ENCODE measurements around the gene PAK6. TPM values are rescaled to one million over a fixed set of nuclear protein-coding genes. Genes with fewer than 3 reads are reported as not detected.

Gene PAK6
- polyA plus RNA-seq, 1 donor (not counting 4 experiments of a cell fraction or from before 2014, with no cell fraction given), result 11.5 TPM

DNA sequence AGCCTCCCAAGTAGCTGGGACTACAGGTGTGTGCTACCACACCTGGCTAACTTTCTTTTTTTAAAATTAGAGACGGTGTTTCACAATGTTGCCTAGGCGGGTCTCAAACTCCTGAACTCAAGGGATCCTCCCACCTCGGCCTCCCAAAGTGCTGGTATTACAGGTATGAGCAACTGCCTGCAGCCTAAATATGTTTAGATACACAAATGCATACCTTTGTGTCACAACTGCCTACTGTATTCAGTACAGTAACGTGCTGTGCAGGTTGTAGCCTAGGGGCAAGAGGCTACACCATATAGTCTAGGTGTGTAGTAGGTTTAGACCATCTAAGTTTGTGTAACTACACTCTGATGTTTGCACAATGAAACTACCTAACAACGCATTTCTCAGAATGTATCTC lies 9.5 kb upstream of the PAK6 start:
- DNase-seq (ENCODE audit: low read depth, low spot score) (no peak), FAIRE-seq (peak; percentile 59)
- Histone ChIP-seq H2AFZ (ENCODE audit: control insufficient read depth, low read length) (no peak overlapping the region), H3K9me3 (ENCODE audit: control insufficient read depth, low read depth, low read length) (no peaks in the 10 kb centered on the region), H3K9me1 (ENCODE audit: control insufficient read depth, extremely low read depth, insufficient read depth, low read length) (no peaks in the 10 kb centered on the region), H3K36me3 (ENCODE audit: control insufficient read depth in 2 of 2, extremely low read depth in 1 of 2, insufficient read depth in 2 of 2, low read length in 2 of 2) (peaks cover 0 to 2% of the 10 kb centered on the region in 2 experiments), H3K27ac (ENCODE audit: control insufficient read depth, insufficient read depth, low read length) (no peak overlapping the region), H3K9ac (ENCODE audit: control insufficient read depth, extremely low read depth, insufficient read depth, low read length) (no peak overlapping the region), H3K27me3 (ENCODE audit: control insufficient read depth, extremely low read depth, insufficient read depth, low read length) (no peaks in the 10 kb centered on the region), H4K20me1 (ENCODE audit: control insufficient read depth, extremely low read depth, insufficient read depth, low read length) (no peaks in the 10 kb centered on the region), H3K4me3 (ENCODE audit: control insufficient read depth in 2 of 3, extremely low read depth in 1 of 3, insufficient read depth in 2 of 3, low read depth in 1 of 3, low read length in 3 of 3) (no peak overlapping the region), H3K4me2 (ENCODE audit: control insufficient read depth, extremely low read depth, insufficient read depth, low read depth, low read length) (no peak overlapping the region), H3K4me1 (ENCODE audit: control insufficient read depth, extremely low read depth, insufficient read depth, low read length) (peaks cover 49% of the 10 kb centered on the region), H3K79me2 (ENCODE audit: control insufficient read depth, insufficient read depth, low read length) (no peaks in the 10 kb centered on the region)
- no peak for TF ChIP-seq EZH2 (IDR thresholded peaks at IDR 0.05; ENCODE audit: low read length)
- TF ChIP-seq, protein P1, sequence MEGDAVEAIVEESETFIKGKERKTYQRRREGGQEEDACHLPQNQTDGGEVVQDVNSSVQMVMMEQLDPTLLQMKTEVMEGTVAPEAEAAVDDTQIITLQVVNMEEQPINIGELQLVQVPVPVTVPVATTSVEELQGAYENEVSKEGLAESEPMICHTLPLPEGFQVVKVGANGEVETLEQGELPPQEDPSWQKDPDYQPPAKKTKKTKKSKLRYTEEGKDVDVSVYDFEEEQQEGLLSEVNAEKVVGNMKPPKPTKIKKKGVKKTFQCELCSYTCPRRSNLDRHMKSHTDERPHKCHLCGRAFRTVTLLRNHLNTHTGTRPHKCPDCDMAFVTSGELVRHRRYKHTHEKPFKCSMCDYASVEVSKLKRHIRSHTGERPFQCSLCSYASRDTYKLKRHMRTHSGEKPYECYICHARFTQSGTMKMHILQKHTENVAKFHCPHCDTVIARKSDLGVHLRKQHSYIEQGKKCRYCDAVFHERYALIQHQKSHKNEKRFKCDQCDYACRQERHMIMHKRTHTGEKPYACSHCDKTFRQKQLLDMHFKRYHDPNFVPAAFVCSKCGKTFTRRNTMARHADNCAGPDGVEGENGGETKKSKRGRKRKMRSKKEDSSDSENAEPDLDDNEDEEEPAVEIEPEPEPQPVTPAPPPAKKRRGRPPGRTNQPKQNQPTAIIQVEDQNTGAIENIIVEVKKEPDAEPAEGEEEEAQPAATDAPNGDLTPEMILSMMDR (optimal IDR thresholded peaks at IDR 0.05 in 1 of 3, IDR thresholded peaks at IDR 0.05 in 1 of 3, conservative IDR thresholded peaks at IDR 0.05 in 1 of 3; ENCODE audit: extremely low read depth in 1 of 3, insufficient read depth in 2 of 3, low read length in 3 of 3), result no peak
- dilution Hi-C loops (cut with MboI; ENCODE audit: extremely low pct_ligation_motif_present, low sequenced_read_pairs), result no loop called here

DNA sequence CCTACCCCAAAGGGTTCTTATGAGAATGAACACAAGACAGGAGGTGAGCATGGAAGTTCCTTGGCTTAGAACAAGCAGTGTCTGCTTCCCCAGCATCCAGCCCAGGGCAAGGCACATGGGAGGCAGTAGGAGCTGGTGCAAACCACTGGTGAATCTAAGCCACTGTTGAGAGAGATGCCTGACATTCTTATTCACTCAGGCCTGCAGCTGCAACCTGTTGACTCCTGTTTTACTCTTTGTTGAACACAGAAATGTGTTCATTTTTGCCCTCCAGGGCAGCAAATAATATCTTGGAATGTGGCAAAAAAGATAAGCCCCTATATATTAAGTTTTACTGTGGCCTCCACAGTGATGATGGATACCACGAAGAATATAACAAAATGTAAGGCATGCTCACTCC lies 8.9 kb upstream of the PAK6 start:
- peak; percentile 78 for FAIRE-seq
- Histone ChIP-seq H3K4me2 (ENCODE audit: control insufficient read depth, extremely low read depth, insufficient read depth, low read depth, low read length) (no peak overlapping the region), H3K36me3 (ENCODE audit: control insufficient read depth in 2 of 2, extremely low read depth in 1 of 2, insufficient read depth in 2 of 2, low read length in 2 of 2) (peaks cover 0 to under 1% of the 10 kb centered on the region in 2 experiments), H4K20me1 (ENCODE audit: control insufficient read depth, extremely low read depth, insufficient read depth, low read length) (no peaks in the 10 kb centered on the region), H3K9me3 (ENCODE audit: control insufficient read depth, low read depth, low read length) (no peaks in the 10 kb centered on the region), H3K4me3 (ENCODE audit: control insufficient read depth in 2 of 3, extremely low read depth in 1 of 3, insufficient read depth in 2 of 3, low read depth in 1 of 3, low read length in 3 of 3) (no peak overlapping the region), H3K27ac (ENCODE audit: control insufficient read depth, insufficient read depth, low read length) (no peak overlapping the region), H3K9ac (ENCODE audit: control insufficient read depth, extremely low read depth, insufficient read depth, low read length) (no peak overlapping the region), H3K79me2 (ENCODE audit: control insufficient read depth, insufficient read depth, low read length) (no peaks in the 10 kb centered on the region), H3K27me3 (ENCODE audit: control insufficient read depth, extremely low read depth, insufficient read depth, low read length) (no peaks in the 10 kb centered on the region), H2AFZ (ENCODE audit: control insufficient read depth, low read length) (no peak overlapping the region), H3K4me1 (ENCODE audit: control insufficient read depth, extremely low read depth, insufficient read depth, low read length) (peaks cover 56% of the 10 kb centered on the region), H3K9me1 (ENCODE audit: control insufficient read depth, extremely low read depth, insufficient read depth, low read length) (no peaks in the 10 kb centered on the region)
- TF ChIP-seq EZH2 (IDR thresholded peaks at IDR 0.05; ENCODE audit: low read length), result no peak
- TF ChIP-seq, protein P1 (optimal IDR thresholded peaks at IDR 0.05 in 1 of 3, IDR thresholded peaks at IDR 0.05 in 1 of 3, conservative IDR thresholded peaks at IDR 0.05 in 1 of 3; ENCODE audit: extremely low read depth in 1 of 3, insufficient read depth in 2 of 3, low read length in 3 of 3), result no peak
- dilution Hi-C loops (cut with MboI; ENCODE audit: extremely low pct_ligation_motif_present, low sequenced_read_pairs), result no loop called here
- no peak for DNase-seq (ENCODE audit: low read depth, low spot score)

Data from keratinocyte (primary cell).